Measurements from ENCODE around the gene OR8B12.

Gene OR8B12

DNA sequence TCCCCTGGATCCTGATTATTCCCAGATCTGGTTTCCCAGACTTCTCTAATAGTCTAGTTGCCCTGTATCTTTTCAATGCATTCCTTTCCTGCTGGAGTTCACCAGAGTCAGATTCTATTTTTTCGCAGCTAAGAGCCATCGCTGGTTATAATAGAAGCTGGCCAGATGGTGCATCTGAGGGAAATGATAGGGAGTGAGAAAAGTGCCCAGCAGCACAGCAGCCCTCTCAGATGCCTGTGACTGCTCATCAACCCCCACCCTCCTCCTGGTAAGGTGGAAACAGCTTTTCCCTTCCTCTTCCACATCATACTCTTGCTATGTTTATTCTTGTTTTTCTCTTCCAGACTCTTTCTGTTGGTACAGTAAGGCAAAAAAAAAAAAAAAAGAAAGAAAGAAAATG, 39.1 kb upstream of the OR8B12 start:
- no peak overlapping the region for H3K4me3 ChIP-seq (ENCODE audit: low read length)
- no peak for DNase-seq (ENCODE audit: low read depth)
- TF ChIP-seq, protein P1, sequence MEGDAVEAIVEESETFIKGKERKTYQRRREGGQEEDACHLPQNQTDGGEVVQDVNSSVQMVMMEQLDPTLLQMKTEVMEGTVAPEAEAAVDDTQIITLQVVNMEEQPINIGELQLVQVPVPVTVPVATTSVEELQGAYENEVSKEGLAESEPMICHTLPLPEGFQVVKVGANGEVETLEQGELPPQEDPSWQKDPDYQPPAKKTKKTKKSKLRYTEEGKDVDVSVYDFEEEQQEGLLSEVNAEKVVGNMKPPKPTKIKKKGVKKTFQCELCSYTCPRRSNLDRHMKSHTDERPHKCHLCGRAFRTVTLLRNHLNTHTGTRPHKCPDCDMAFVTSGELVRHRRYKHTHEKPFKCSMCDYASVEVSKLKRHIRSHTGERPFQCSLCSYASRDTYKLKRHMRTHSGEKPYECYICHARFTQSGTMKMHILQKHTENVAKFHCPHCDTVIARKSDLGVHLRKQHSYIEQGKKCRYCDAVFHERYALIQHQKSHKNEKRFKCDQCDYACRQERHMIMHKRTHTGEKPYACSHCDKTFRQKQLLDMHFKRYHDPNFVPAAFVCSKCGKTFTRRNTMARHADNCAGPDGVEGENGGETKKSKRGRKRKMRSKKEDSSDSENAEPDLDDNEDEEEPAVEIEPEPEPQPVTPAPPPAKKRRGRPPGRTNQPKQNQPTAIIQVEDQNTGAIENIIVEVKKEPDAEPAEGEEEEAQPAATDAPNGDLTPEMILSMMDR (conservative IDR thresholded peaks at IDR 0.05; ENCODE audit: low read length), result no peak

DNA sequence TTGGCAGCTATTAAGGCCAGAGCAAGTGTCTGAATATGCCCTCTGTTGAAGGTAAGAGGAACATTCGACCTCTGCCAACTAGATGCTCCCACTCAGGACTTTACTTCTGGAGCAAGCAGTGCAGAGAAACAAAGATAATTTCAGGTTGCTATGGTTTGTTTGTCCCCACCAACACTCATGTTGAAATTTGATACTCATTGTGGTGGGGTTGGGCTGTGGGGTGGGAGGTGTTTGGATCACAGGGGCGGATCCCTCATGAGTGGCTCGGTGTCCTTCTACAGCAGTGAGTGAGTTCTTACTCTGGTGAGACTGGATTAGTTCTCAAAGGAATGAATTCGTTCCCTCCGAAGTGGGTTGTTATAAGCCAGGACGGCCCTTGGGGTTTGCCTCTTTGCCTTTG, 38.4 kb upstream of the OR8B12 start:
- TF ChIP-seq, protein P1 (conservative IDR thresholded peaks at IDR 0.05; ENCODE audit: low read length), result no peak
- no peak overlapping the region for H3K4me3 ChIP-seq (ENCODE audit: low read length)
- DNase-seq (ENCODE audit: low read depth), result no peak

DNA sequence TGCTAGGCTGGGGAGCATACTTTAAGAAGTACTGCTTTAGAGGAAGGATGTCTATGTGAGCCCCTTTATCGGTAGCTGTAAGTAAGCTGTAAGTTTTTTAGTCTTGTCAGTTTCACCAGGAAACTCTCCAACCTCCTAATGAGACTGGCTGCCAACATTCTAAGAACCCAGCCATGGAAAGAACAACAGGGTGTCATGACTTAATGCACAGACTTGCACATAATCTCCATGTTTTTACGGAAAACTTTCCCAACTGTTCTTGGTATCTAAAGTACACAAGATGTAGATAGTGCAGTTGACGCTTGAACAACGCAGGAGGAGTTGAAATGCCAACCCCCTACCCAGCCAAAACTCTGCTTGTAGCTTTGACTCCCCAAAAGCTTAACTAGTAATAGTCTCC, 35.3 kb upstream of the OR8B12 start:
- H3K4me3 ChIP-seq (ENCODE audit: low read length), result no peak overlapping the region
- TF ChIP-seq, protein P1 (conservative IDR thresholded peaks at IDR 0.05; ENCODE audit: low read length), result no peak
- DNase-seq (ENCODE audit: low read depth), result no peak

DNA sequence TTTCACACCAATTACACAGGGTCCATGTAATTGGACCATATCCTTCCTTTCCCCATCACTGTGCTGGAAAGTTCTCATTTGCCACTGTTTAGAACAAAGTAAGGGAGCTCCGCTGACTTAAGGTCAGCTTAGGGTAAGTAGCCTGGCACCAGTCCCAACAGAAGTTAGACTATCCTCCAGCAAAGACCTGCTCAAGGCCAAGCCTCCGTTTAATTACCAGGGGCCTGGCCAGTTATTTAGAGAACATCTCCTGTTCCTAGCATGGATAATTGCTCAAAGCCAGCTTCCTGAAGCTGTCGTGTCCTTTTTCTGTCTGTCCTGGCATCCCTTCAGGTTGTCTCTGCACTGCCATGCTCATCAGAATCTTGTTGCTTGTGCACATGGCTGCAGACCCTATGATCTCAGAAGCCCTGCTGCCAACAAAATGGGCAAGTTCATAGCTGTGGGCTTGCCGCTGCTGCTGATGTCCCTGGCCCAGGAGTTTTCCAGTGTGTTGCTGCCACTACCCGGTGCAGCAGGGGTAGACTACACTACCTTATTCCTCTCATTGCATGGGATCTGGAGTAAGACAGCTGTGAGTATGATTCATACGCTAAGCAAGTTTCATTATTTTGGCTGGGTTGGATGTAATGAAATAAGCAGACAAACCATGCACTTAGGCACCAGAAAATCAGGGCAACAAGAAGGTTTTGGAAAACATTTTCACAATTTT, 34.4 kb upstream of the OR8B12 start:
- TF ChIP-seq, protein P1 (conservative IDR thresholded peaks at IDR 0.05; ENCODE audit: low read length), result no peak

DNA sequence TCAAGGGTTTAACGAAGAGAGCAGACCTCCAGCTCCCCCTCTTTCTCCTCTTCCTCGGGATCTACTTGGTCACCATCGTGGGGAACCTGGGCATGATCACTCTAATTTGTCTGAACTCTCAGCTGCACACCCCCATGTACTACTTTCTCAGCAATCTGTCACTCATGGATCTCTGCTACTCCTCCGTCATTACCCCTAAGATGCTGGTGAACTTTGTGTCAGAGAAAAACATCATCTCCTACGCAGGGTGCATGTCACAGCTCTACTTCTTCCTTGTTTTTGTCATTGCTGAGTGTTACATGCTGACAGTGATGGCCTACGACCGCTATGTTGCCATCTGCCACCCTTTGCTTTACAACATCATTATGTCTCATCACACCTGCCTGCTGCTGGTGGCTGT, 26.7 kb upstream of the OR8B12 start:
- DNase-seq (ENCODE audit: low read depth), result no peak
- TF ChIP-seq, protein P1 (conservative IDR thresholded peaks at IDR 0.05; ENCODE audit: low read length), result no peak
- no peak overlapping the region for H3K4me3 ChIP-seq (ENCODE audit: low read length)

More for the DNA sequence above, 34.4 kb upstream of the OR8B12 start:
- no peak overlapping the region for H3K4me3 ChIP-seq (ENCODE audit: low read length)
- no peak for DNase-seq (ENCODE audit: low read depth)

DNA sequence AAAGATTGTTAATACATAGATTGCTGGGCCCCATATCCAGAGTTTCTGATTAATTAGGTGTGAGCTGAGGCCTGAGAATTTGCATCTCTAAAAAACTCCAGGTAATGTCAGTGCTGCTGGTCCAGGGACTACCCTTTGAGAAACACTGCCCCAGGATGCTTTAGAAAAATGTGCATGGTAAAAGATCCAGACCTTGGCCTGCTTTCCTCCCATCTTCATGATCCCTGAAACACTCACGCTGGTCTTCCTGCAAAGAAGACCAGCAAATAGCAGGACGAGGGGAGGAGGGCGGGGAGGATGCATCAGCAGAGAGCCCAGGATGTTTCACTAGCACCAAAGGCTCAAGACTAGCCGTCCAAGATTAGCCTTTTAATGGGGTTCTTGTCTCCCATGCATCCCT, 26.2 kb upstream of the OR8B12 start, which contains the start of gene OR8A1:
OR8A1 (plus strand) TSS at position 301 of the 400 bp plus-strand sequence. CDS start 123 bp downstream, outside the sequence.
- DNase-seq (ENCODE audit: low read depth), result no peak
- TF ChIP-seq, protein P1 (conservative IDR thresholded peaks at IDR 0.05; ENCODE audit: low read length), result no peak
- no peak within 1 kb of the TSS for H3K4me3 ChIP-seq (ENCODE audit: low read length)

DNA sequence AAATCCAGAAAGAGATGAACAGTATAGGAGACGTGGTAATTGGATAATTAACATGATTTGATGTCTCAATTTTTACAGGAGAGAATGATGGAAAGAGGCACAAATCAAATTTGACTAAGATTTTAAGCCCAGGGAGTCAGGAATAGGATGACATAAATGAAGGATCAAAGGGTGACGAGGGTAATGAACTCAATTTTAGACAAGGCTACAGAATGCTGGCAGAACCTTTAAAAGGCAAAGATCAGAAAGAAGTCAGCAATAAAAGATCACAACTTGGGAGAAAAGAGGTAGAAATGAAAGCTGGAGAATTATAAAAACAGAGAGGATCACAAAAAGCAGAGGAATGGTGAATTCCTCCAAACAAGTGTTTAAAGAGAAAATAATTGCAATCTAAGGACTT, 13.4 kb upstream of the OR8B12 start:
- DNase-seq (ENCODE audit: low read depth), result no peak
- no peak overlapping the region for H3K4me3 ChIP-seq (ENCODE audit: low read length)
- TF ChIP-seq, protein P1 (conservative IDR thresholded peaks at IDR 0.05; ENCODE audit: low read length), result no peak

Measured in AG10803 (cell line).